ENCODE measurements around the gene TPM4. TPM values are rescaled to one million over a fixed set of nuclear protein-coding genes. Genes with fewer than 3 reads are reported as not detected.

The TPM4 gene
- total RNA-seq, 4 donors from 2014 or later: 101 to 296 (median 151) TPM

- Histone ChIP-seq H3K9me3 (no peaks in the 10 kb centered on the region), H3K27me3 (no peaks in the 10 kb centered on the region), H3K4me3 (replicated peaks in 1 of 3) (no peak overlapping the region), H3K36me3 (peaks cover 72 to 82% of the 10 kb centered on the region in 2 donors), H3K27ac (no peak overlapping the region), H3K4me1 (peaks cover 0 to 2% of the 10 kb centered on the region in 2 donors)
- intact Hi-C loops (cut with DNase I): no loop called here
- TF ChIP-seq POLR2A (IDR thresholded peaks at IDR 0.05) (no peak), CTCF (IDR thresholded peaks at IDR 0.05) (no peak)
- DNase-seq: no peak
- 81 to 82% methylated on average over 17 of the region's 17 CpGs for WGBS, 2 donors
Observed at GRCh38 chr19:16088351-16089009, 12.2 kb downstream of the TPM4 start.

GRCh38 chr19:16089010-16089846 lies 12.9 kb downstream of the TPM4 start:
- no peak for TF ChIP-seq CTCF (IDR thresholded peaks at IDR 0.05)
- TF ChIP-seq POLR2A (IDR thresholded peaks at IDR 0.05): no peak
- Histone ChIP-seq H3K4me1 (peaks cover 0 to 2% of the 10 kb centered on the region in 2 donors), H3K4me3 (replicated peaks in 1 of 3) (no peak overlapping the region), H3K36me3 (peaks cover 74 to 82% of the 10 kb centered on the region in 2 donors), H3K9me3 (no peaks in the 10 kb centered on the region), H3K27ac (no peak overlapping the region), H3K27me3 (no peaks in the 10 kb centered on the region)
- DNase-seq: no peak
- WGBS, 2 donors: 84 to 88% methylated on average over 10 of the region's 10 CpGs
- intact Hi-C loops (cut with DNase I): no loop called here

GRCh38 chr19:16091546-16092475 lies 15.5 kb downstream of the TPM4 start:
- 95 to 98% methylated on average over 13 of the region's 13 CpGs for WGBS, 2 donors
- no peaks in the 10 kb centered on the region for H3K9me3 ChIP-seq
- no peak overlapping the region for H3K4me3 ChIP-seq (replicated peaks in 1 of 3)
- no peaks in the 10 kb centered on the region for H3K27me3 ChIP-seq
- intact Hi-C loops (cut with DNase I): no loop called here
- no peak for DNase-seq
- H3K36me3 ChIP-seq: peaks cover 78 to 82% of the 10 kb centered on the region in 2 donors
- H3K27ac ChIP-seq: no peak overlapping the region
- TF ChIP-seq POLR2A (IDR thresholded peaks at IDR 0.05) (no peak), CTCF (IDR thresholded peaks at IDR 0.05) (no peak)
- H3K4me1 ChIP-seq: peaks cover 0 to under 1% of the 10 kb centered on the region in 2 donors

- Histone ChIP-seq H3K27me3 (no peaks in the 10 kb centered on the region), H3K27ac (no peak overlapping the region), H3K9me3 (no peaks in the 10 kb centered on the region), H3K36me3 (peaks cover 56 to 58% of the 10 kb centered on the region in 2 donors), H3K4me1 (no peaks in the 10 kb centered on the region), H3K4me3 (replicated peaks in 1 of 3) (no peak overlapping the region)
- 87 to 88% methylated on average over 10 of the region's 10 CpGs for WGBS, 2 donors
- no peak for TF ChIP-seq CTCF (IDR thresholded peaks at IDR 0.05)
- TF ChIP-seq POLR2A (IDR thresholded peaks at IDR 0.05): no peak
- intact Hi-C loops (cut with DNase I): no loop called here
- no peak for DNase-seq
Observed at GRCh38 chr19:16094360-16095070, 18.2 kb downstream of the TPM4 start.

Data from thyroid gland (tissue), 4 donors.